ENCODE data around the gene SLC17A2.

DNA sequence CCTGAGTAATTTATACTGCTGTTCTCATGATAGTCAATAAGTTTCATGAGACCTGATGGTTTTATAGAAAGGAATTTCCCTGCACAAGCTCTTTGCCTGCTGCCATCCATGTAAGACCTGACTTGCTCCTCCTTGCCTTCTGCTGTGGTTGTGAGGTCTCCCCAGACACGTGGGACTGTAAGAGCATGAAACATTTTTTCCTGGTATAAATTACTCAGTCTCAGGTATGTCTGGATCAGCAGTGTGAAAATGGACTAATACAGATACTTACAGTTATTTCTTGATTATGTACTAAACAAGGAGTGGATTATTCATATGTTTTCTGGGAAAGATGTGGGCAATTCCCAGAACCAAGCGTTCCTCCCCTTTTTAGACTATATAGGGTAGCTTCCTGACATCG is 30.2 kb upstream of the SLC17A2 start:
- TF ChIP-seq, protein P1, sequence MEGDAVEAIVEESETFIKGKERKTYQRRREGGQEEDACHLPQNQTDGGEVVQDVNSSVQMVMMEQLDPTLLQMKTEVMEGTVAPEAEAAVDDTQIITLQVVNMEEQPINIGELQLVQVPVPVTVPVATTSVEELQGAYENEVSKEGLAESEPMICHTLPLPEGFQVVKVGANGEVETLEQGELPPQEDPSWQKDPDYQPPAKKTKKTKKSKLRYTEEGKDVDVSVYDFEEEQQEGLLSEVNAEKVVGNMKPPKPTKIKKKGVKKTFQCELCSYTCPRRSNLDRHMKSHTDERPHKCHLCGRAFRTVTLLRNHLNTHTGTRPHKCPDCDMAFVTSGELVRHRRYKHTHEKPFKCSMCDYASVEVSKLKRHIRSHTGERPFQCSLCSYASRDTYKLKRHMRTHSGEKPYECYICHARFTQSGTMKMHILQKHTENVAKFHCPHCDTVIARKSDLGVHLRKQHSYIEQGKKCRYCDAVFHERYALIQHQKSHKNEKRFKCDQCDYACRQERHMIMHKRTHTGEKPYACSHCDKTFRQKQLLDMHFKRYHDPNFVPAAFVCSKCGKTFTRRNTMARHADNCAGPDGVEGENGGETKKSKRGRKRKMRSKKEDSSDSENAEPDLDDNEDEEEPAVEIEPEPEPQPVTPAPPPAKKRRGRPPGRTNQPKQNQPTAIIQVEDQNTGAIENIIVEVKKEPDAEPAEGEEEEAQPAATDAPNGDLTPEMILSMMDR (IDR thresholded peaks at IDR 0.05): no peak
- TF ChIP-seq ZFX (IDR thresholded peaks at IDR 0.05; ENCODE audit: borderline replicate concordance): no peak
